HuH-7.5 (cell line): ENCODE results near the gene IRF2BP2.
"Not testable (repeated sequence)": the region's sequence is repeated elsewhere in the genome, so short reads cannot be mapped to it uniquely, and the experiment has no call there.

Experiments
- DNase-seq: peaks from one replicate; pipeline ENCODE4 v3.0.0; 2011; ENCODE audit warnings: low spot score

IRF2BP2 gene

GRCh38 chr1:234601301-234602017, 8.5 kb downstream of the IRF2BP2 start:
- DNase-seq = no peak

GRCh38 chr1:234600418-234601281, 9.3 kb downstream of the IRF2BP2 start:
- DNase-seq = peak; percentile 51

- DNase-seq = peak; percentile 67
Measured at GRCh38 chr1:234599617-234600417, 10.2 kb downstream of the IRF2BP2 start.

GRCh38 chr1:234598974-234599616, 10.9 kb downstream of the IRF2BP2 start:
- peak; percentile 66 for DNase-seq

- no peak for DNase-seq
Measured at GRCh38 chr1:234597894-234598293, 12.1 kb downstream of the IRF2BP2 start.

- no peak for DNase-seq
Measured at GRCh38 chr1:234595899-234596298, 14.1 kb downstream of the IRF2BP2 start.

- not testable (repeated sequence) for DNase-seq
Measured at GRCh38 chr1:234594575-234594974, 15.4 kb downstream of the IRF2BP2 start.

- no peak for DNase-seq
Measured at GRCh38 chr1:234593771-234594504, 16.0 kb downstream of the IRF2BP2 start.

GRCh38 chr1:234593109-234593508, 16.9 kb downstream of the IRF2BP2 start:
- no peak for DNase-seq

GRCh38 chr1:234592240-234592639, 17.7 kb downstream of the IRF2BP2 start:
- no peak for DNase-seq

- DNase-seq = no peak
Measured at GRCh38 chr1:234591131-234591530, 18.8 kb downstream of the IRF2BP2 start.

GRCh38 chr1:234589854-234590620, 19.9 kb downstream of the IRF2BP2 start:
- no peak for DNase-seq

- no peak for DNase-seq
Measured at GRCh38 chr1:234589064-234589800, 20.7 kb downstream of the IRF2BP2 start.

GRCh38 chr1:234588386-234588785, 21.6 kb downstream of the IRF2BP2 start:
- no peak for DNase-seq

- DNase-seq = no peak
Measured at GRCh38 chr1:234586892-234587485, 23.0 kb downstream of the IRF2BP2 start.

GRCh38 chr1:234586304-234586703, 23.7 kb downstream of the IRF2BP2 start:
- DNase-seq = no peak

GRCh38 chr1:234585330-234586055, 24.5 kb downstream of the IRF2BP2 start:
- no peak for DNase-seq

GRCh38 chr1:234584926-234585325, 25.1 kb downstream of the IRF2BP2 start:
- no peak for DNase-seq

- no peak for DNase-seq
Measured at GRCh38 chr1:234584420-234584805, 25.6 kb downstream of the IRF2BP2 start.
